GM12878 (cell line): ENCODE measurements around the gene CCDC61. TPM values are rescaled to one million over a fixed set of nuclear protein-coding genes. Genes with fewer than 3 reads are reported as not detected.

Experiments
- BCL3 ChIP-seq: IDR thresholded peaks from 2 replicates; pipeline ENCODE4 v1.6.1; 2011; ENCODE audit warnings: borderline replicate concordance, low read depth, mild to moderate bottlenecking, moderate library complexity, low read length; ENCODE audit not compliant: insufficient read depth, poor library complexity, severe bottlenecking
- BRCA1 ChIP-seq: IDR thresholded peaks from 2 replicates; pipeline ENCODE4 v1.6.1; 2011; ENCODE audit warnings: low read depth, low read length, improper control_type of control experiment
- FOXK2 ChIP-seq: fragments of 450-650 bp; IDR thresholded peaks from 2 replicates; pipeline ENCODE4 v1.6.1; 2017; ENCODE audit warnings: mild to moderate bottlenecking, moderate library complexity
- HDGF ChIP-seq: fragments of 450-650 bp; IDR thresholded peaks from 2 replicates; pipeline ENCODE4 v1.6.1; 2016; ENCODE audit warnings: antibody characterized with exemption
- JUND ChIP-seq: IDR thresholded peaks from 2 replicates; pipeline ENCODE4 v1.6.1; 2012; ENCODE audit warnings: low read depth, mild to moderate bottlenecking, low read length, improper control_type of control experiment, moderate library complexity
- KDM1A ChIP-seq: fragments of 200-600 bp; sonication (generic); IDR thresholded peaks from 2 replicates; pipeline ENCODE4 v1.6.1; 2016; ENCODE audit warnings: borderline replicate concordance
- KLF5 ChIP-seq: fragments of 450-650 bp; IDR thresholded peaks from 2 replicates; pipeline ENCODE4 v1.6.1; 2014; ENCODE audit warnings: mild to moderate bottlenecking; ENCODE audit not compliant: partially characterized antibody
- MEF2B ChIP-seq: fragments of 450-650 bp; IDR thresholded peaks from 2 replicates; pipeline ENCODE4 v1.6.1; 2018; ENCODE audit warnings: mild to moderate bottlenecking, moderate library complexity; ENCODE audit not compliant: partially characterized antibody, poor library complexity, severe bottlenecking
- MTA2 ChIP-seq: fragments of 450-650 bp; IDR thresholded peaks from 2 replicates; pipeline ENCODE4 v1.6.1; 2016; ENCODE audit warnings: low read depth, mild to moderate bottlenecking, moderate library complexity
- MYB ChIP-seq: fragments of 150-350 bp; IDR thresholded peaks from 2 replicates; pipeline ENCODE4 v1.6.1; 2014; ENCODE audit warnings: mild to moderate bottlenecking, low read depth, low read length, borderline replicate concordance
- NFYA ChIP-seq: IDR thresholded peaks from 2 replicates; pipeline ENCODE4 v1.6.1; 2011; ENCODE audit warnings: low read depth, mild to moderate bottlenecking, low read length, improper control_type of control experiment, borderline replicate concordance
- NKRF ChIP-seq: fragments of 450-650 bp; conservative IDR thresholded peaks from 2 replicates; pipeline ENCODE4 v1.6.1; 2017; ENCODE audit warnings: mild to moderate bottlenecking, moderate library complexity
- RAD51 ChIP-seq: fragments of 450-650 bp; IDR thresholded peaks from 2 replicates; pipeline ENCODE4 v1.6.1; 2016; ENCODE audit warnings: moderate library complexity, mild to moderate bottlenecking, inconsistent platforms
- RELA ChIP-seq: fragments of 450-650 bp; IDR thresholded peaks from 2 replicates; pipeline ENCODE4 v1.8.0; 2014; ENCODE audit warnings: borderline replicate concordance; ENCODE audit not compliant: partially characterized antibody
- RFX5 ChIP-seq: IDR thresholded peaks from 2 replicates; pipeline ENCODE4 v1.6.1; 2011; ENCODE audit warnings: low read depth, low read length, improper control_type of control experiment
- SMC3 ChIP-seq: IDR thresholded peaks from 2 replicates; pipeline ENCODE4 v1.6.1; 2011; ENCODE audit warnings: low read length, improper control_type of control experiment, borderline replicate concordance
- SREBF2 ChIP-seq: IDR thresholded peaks from 2 replicates; pipeline ENCODE4 v1.6.1; 2012; ENCODE audit warnings: mild to moderate bottlenecking, low read length
- USF2 ChIP-seq: IDR thresholded peaks from 2 replicates; pipeline ENCODE4 v1.6.1; 2011; ENCODE audit warnings: low read depth, low read length, improper control_type of control experiment, borderline replicate concordance
- YBX1 ChIP-seq: fragments of 450-650 bp; IDR thresholded peaks from 2 replicates; pipeline ENCODE4 v1.6.1; 2016; ENCODE audit warnings: antibody characterized with exemption
- ZNF384 ChIP-seq: IDR thresholded peaks from 2 replicates; pipeline ENCODE4 v1.6.1; 2012; ENCODE audit warnings: low read depth, mild to moderate bottlenecking, low read length, improper control_type of control experiment, borderline replicate concordance
- ZNF592 ChIP-seq: fragments of 450-650 bp; IDR thresholded peaks from 2 replicates; pipeline ENCODE4 v1.6.1; 2017; ENCODE audit warnings: mild to moderate bottlenecking, moderate library complexity
- polyA plus RNA-seq, 11 experiments: library from polyadenylated mRNA; depleted of rRNA in 4 of 11; unstranded in 6 of 11; stranded (reverse) in 5 of 11; fragments of >200 nt; fragmentation: Nextera tagmentation in 4 of 11; fragmentation: Illumina TruSeq in 1 of 11; extraction: Ambion mirVana in 4 of 11; extraction: Trizol in 1 of 11; gene quantifications; 1 replicate in 1 of 11; 2 replicates in 10 of 11; pipeline versions ENCODE4 v1.2.1 to v1.2.3, GENCODE V29; 2011 to 2016; ENCODE audit warnings: inconsistent platforms in 2 of 11, missing spikeins in 2 of 11, low read depth in 1 of 11
- total RNA-seq, 4 experiments: library from RNA; depleted of rRNA in 3 of 4; stranded (reverse); fragments of >200 nt in 3 of 4; fragmentation: Illumina TruSeq in 1 of 4; extraction: Trizol in 1 of 4; gene quantifications; 2 replicates each; pipeline versions ENCODE4 v1.2.1 to v1.2.3, GENCODE V29; 2013 to 2021

CCDC61 gene
- total and polyA plus RNA-seq, 10 of the 15 experiments (the other 5 are each of a cell fraction or from before 2014, with no cell fraction given): 0.27 to 27.1 (median 8.7) TPM

- peak; percentile 87 for TF ChIP-seq RAD51
- 0 out of 2 replicates have a peak, but pooled peaks have one; percentile 14 for TF ChIP-seq MTA2
- no peak for TF ChIP-seq MEF2B
- TF ChIP-seq HDGF: peak; percentile 58
- 0 out of 2 replicates have a peak, but pooled peaks have one; percentile 15 for TF ChIP-seq RFX5
- TF ChIP-seq ZNF384: no peak
- TF ChIP-seq BCL3: no peak
- no peak for TF ChIP-seq YBX1
- TF ChIP-seq ZNF592: no peak
- TF ChIP-seq KDM1A: no peak
- TF ChIP-seq BRCA1: no peak; the same call in 1 of the 2 replicates
- TF ChIP-seq NFYA: peak; percentile 83
- 0 out of 2 replicates have a peak, but pooled peaks have one; percentile 58 for TF ChIP-seq MYB
- no peak for TF ChIP-seq SMC3
- TF ChIP-seq SREBF2: no peak
- TF ChIP-seq USF2: peak; percentile 75
- TF ChIP-seq JUND: no peak
- no peak for TF ChIP-seq KLF5
- TF ChIP-seq FOXK2: no peak
- TF ChIP-seq RELA: peak; percentile 50
- peak; percentile 61; the same call in 1 of the 2 replicates for TF ChIP-seq NKRF
These were observed at the start of gene CCDC61 (continued) for GRCh38 chr19:45994998-45995714.
